ENCODE data around the gene PDX1. TPM values are rescaled to one million over a fixed set of nuclear protein-coding genes. Genes with fewer than 3 reads are reported as not detected.

PDX1 gene
- polyA plus RNA-seq, 1 donor from 2014 or later: not detected

- Histone ChIP-seq H3K9ac (ENCODE audit: low read length) (no peak overlapping the region), H3K9me2 (ENCODE audit: insufficient read depth, low read length) (no peaks in the 10 kb centered on the region), H2AFZ (ENCODE audit: low read depth, low read length) (no peak overlapping the region), H3K27ac (ENCODE audit: low read length) (no peak overlapping the region), H3K27me3 (ENCODE audit: insufficient read depth, low read depth, low read length) (peaks cover 42% of the 10 kb centered on the region), H3K4me2 (ENCODE audit: low read length) (no peak overlapping the region), H3K9me3 (ENCODE audit: low read length) (no peaks in the 10 kb centered on the region), H4K20me1 (ENCODE audit: insufficient read depth) (no peaks in the 10 kb centered on the region), H3K4me3 (ENCODE audit: low read length) (no peak overlapping the region), H3F3A (ENCODE audit: insufficient read depth, low read length, poor library complexity, severe bottlenecking) (no peaks in the 10 kb centered on the region), H3K79me2 (replicated peaks; ENCODE audit: insufficient read depth, low read length) (no peaks in the 10 kb centered on the region), H3K36me3 (ENCODE audit: insufficient read depth, low read length) (no peaks in the 10 kb centered on the region)
- TF ChIP-seq EZH2 (IDR thresholded peaks at IDR 0.05; ENCODE audit: borderline replicate concordance, insufficient read depth, low read length, poor library complexity, severe bottlenecking): no peak
- TF ChIP-seq TAF1 (IDR thresholded peaks at IDR 0.05; ENCODE audit: low read depth): no peak
- TF ChIP-seq REST (IDR thresholded peaks at IDR 0.05; ENCODE audit: borderline replicate concordance): no peak
- no peak for TF ChIP-seq MXI1 (conservative IDR thresholded peaks at IDR 0.05; ENCODE audit: poor library complexity, severe bottlenecking)
- no peak for TF ChIP-seq CTCF (IDR thresholded peaks at IDR 0.05; ENCODE audit: poor library complexity, severe bottlenecking)
- TF ChIP-seq POLR2AphosphoS5 (IDR thresholded peaks at IDR 0.05): no peak
- no peak for TF ChIP-seq RAD21 (conservative IDR thresholded peaks at IDR 0.05)
Observed at GRCh38 chr13:27905650-27906049, 14.2 kb upstream of the PDX1 start.

- peaks cover 47% of the 10 kb centered on the region for H3K27me3 ChIP-seq (ENCODE audit: insufficient read depth, low read depth, low read length)
- no peaks in the 10 kb centered on the region for H3K36me3 ChIP-seq (ENCODE audit: insufficient read depth, low read length)
- no peaks in the 10 kb centered on the region for H3K79me2 ChIP-seq (replicated peaks; ENCODE audit: insufficient read depth, low read length)
- H3K27ac ChIP-seq (ENCODE audit: low read length): no peak overlapping the region
- no peaks in the 10 kb centered on the region for H3F3A ChIP-seq (ENCODE audit: insufficient read depth, low read length, poor library complexity, severe bottlenecking)
- no peak overlapping the region for H3K4me2 ChIP-seq (ENCODE audit: low read length)
- no peak overlapping the region for H2AFZ ChIP-seq (ENCODE audit: low read depth, low read length)
- no peak overlapping the region for H3K9ac ChIP-seq (ENCODE audit: low read length)
- TF ChIP-seq EZH2 (IDR thresholded peaks at IDR 0.05; ENCODE audit: borderline replicate concordance, insufficient read depth, low read length, poor library complexity, severe bottlenecking) (no peak), CTCF (IDR thresholded peaks at IDR 0.05; ENCODE audit: poor library complexity, severe bottlenecking) (no peak), SMC3 (conservative IDR thresholded peaks at IDR 0.05; ENCODE audit: poor library complexity) (no peak), POLR2AphosphoS5 (IDR thresholded peaks at IDR 0.05) (no peak), RAD21 (conservative IDR thresholded peaks at IDR 0.05) (no peak), MXI1 (conservative IDR thresholded peaks at IDR 0.05; ENCODE audit: poor library complexity, severe bottlenecking) (no peak), EP300 (conservative IDR thresholded peaks at IDR 0.05; ENCODE audit: poor library complexity, severe bottlenecking) (no peak), TAF1 (IDR thresholded peaks at IDR 0.05; ENCODE audit: low read depth) (no peak), REST (IDR thresholded peaks at IDR 0.05; ENCODE audit: borderline replicate concordance) (no peak)
- H3K9me2 ChIP-seq (ENCODE audit: insufficient read depth, low read length): no peaks in the 10 kb centered on the region
- no peaks in the 10 kb centered on the region for H4K20me1 ChIP-seq (ENCODE audit: insufficient read depth)
- no peaks in the 10 kb centered on the region for H3K9me3 ChIP-seq (ENCODE audit: low read length)
- no peak overlapping the region for H3K4me3 ChIP-seq (ENCODE audit: low read length)
Observed at GRCh38 chr13:27907121-27907787, 12.5 kb upstream of the PDX1 start.
